HG02623 (cell line): ENCODE data around the gene PRKCB.
"Not testable (repeated sequence)": the region's sequence is repeated elsewhere in the genome, so short reads cannot be mapped to it uniquely, and the experiment has no call there.

Source experiments
- ATAC-seq: cut with Tn5 transposase; IDR thresholded peaks from one replicate; pipeline ENCODE4 v1.9.1; 2021; ENCODE audit warnings: moderate library complexity; ENCODE audit not compliant: unreplicated experiment

PRKCB gene

DNA sequence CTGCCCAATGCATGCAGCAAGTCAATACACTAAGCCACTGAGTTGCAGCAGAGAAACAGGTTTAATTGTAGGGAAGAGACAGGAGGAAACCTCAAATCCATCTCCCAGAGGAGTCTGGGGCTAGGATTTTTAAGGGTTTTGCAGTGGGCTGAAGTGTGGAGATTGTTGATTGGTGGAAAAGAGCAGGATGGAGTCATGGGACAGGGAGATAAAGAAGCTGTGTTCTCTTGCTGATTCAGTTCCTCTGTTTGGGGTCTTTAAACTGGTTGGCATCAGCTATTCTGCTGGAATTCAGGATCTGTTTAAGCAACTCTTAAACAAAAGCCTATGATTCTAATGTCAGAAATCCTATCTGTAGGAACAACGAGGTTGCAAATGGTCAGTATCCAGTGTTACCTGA, 239.5 kb downstream of the PRKCB start:
- ATAC-seq = no peak

DNA sequence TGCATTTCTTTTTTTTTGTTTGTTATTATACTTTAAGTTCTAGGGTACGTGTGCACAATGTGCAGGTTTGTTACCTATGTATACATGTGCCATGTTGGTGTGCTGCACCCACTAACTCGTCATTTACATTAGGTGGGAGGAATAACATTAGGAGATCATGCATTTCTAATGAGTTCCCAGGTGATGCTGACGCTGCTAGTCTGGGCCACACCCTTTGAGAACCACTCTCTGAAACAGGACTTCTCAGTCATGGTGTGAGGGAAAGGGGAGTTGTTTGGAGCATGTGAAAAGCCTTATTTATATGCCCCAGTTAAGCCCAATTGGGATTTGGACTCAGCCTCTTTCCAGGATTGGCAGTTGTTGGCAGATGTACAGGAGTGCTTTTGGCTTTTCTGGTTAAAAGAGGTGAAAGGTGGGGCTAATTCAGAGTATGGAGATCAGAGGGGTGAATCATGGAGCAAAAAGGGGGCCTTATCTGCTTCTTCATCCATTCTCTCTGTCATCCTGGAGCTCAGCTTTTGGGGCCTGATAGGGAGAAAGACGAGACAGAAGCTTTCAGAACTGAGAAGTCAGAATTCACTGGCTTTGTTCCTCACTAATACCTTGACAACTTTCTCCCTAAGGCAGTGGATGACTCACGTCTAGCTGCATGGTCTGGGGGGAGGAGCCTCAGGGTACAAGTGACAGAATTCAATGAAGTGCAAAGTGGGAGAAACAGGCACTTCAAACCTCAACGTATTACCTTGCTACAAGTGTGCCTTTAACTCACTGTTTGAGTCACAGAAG, 240.3 kb downstream of the PRKCB start:
- no peak for ATAC-seq

DNA sequence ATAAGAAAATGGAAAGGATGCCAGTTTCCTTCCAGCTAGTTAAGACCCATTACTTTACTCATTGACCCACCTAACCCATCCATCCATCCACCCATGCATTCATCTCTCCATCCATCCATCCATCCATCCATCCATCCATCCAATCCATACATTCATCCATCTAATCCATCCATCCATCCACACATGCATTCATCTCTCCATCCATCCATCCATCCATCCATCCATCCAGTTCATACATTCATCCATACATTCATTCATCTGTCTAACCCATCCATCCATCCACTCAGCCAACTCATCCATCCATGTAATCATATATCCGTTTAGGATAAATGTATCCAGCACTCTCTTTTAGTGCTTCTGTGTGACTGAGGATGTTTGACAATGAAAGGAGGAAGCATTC, 241.5 kb downstream of the PRKCB start:
- no peak for ATAC-seq

DNA sequence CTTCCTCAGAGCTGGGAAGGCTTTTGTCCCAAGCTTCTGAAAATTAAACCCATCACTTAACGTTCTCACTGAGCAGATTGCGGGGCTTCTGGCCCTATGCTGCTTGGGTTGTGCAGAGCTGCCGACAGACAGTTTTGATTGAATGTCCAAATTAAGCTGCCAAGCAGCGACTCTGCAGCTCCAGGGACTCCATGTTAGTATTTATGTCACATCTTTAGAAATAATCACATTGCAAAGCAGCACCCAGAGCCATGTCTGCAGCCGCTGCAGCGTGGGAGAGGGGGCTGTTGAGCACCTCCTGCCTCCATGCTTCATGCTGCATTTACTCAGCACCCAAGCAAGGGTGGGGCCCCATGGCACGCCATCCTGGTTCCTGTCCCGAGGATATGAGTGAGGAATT, 242.2 kb downstream of the PRKCB start:
- ATAC-seq = no peak

DNA sequence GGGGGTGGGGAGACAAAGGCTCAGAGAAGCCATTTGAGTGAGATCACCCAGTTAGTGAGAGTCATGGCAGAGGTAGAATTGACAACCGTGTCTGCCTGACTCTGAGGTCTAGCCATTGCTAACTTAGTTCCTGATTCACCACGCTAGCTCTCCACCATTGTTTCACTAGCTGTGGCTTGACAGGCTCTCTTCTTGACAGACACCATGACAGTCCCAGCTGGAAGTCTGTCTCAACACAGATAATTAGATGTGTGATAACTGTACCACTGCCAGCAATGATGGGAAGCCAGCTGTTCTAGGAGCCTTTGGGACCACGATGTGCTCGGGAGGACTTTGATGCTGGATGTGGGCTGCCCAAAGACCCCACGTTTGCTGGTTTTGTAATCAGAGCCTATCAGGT, 249.9 kb downstream of the PRKCB start:
- no peak for ATAC-seq

DNA sequence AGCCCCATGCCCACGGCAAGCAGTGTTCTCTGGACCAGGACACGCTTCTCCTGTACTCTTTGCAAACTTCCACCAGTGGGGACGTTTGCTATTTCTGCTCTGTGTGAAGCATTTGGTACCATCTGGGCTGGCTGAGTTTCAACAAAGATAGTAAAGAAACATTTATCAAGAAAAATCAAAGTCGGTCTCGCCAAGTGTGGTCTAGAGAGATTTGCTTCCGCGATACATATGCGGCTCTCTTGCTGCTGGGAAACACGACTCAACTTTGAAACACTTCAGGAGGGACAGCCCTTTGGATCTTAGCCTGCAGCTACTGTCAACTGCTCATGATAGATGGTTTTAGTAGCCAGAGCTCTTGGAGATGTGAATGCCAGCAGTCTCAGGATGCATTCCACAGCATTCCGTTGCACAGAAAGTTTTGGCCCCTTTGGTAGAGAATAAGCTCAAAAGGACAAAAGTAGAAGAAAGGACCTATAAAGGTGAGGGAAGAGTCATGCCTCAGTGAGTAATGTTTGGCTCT, 252.2 kb downstream of the PRKCB start:
- no peak for ATAC-seq

DNA sequence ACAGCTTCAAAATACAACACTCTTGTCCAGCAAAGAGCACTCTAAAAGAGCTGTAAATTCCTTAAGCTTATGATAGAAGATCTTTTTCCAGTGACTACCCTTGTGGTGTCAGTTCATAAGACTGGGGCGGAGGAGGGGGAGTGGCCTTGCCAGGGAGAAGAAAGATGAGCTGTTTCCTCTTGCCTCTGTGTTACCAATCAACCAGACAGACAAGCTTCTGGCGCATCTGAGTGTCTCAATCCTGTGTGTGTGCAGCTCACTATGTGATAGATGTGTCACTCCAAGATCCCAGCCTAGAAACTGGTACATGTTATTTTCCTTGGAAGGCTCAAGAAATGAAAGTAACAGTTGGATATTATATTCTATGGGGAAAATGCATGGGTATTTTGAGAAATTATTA, 253.0 kb downstream of the PRKCB start:
- no peak for ATAC-seq

DNA sequence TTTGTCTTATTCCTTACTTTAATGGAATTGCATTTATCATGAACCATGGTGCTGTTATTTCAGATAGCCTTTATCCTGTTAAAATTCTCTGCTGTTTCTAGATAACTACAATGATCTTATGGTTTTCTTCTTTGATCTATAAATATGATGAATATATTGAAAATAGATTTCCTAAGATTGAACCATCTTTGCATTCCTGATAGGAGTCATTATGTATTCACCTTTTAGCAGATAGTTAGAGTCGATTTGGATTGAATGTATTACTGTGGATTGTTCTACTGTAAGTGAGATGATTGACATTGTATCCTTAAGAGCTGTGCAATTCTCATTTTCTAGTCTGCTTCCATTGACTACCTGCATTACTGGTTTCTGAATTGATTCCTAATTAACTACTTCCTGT, 255.3 kb downstream of the PRKCB start:
- ATAC-seq = no peak

DNA sequence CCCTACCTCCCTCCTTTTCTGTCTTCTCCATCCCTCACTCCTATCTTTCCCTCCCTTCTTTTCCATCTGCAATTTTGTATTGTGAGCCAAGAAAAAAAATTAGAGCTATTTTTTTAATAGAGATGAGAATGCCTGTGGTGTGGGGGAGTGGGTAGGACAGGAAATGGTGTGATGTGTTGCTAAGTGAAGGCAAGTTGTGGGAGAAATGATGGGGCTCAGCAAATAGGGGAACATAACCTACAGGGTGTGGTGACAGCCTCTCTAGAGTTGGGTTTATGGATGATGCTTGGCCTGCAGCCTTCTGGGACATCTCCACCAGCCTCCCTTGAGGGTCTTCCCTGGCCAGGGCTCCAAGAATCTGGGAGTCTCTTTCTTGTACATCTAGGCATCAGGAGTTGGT, 257.3 kb downstream of the PRKCB start:
- ATAC-seq = no peak

DNA sequence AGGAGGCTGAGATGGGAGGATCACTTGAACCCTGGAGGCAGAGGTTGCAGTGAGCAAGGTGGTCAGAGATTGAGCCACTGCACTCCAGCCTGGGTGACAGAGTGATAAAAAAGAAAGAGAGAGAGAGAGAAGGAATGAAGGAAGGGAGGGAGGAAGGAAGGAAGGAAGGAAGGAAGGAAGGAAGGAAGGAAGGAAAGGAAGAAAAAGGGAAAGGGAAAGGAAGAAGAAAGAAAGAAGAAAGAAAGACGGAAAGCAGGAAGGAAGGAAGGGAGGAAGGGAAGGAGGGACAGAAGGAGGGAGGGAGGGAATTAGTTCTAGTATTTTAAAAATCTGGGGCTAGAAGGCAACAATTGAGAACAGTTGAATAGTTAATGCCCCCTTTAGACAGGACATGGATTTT, 258.9 kb downstream of the PRKCB start:
- ATAC-seq = no peak

DNA sequence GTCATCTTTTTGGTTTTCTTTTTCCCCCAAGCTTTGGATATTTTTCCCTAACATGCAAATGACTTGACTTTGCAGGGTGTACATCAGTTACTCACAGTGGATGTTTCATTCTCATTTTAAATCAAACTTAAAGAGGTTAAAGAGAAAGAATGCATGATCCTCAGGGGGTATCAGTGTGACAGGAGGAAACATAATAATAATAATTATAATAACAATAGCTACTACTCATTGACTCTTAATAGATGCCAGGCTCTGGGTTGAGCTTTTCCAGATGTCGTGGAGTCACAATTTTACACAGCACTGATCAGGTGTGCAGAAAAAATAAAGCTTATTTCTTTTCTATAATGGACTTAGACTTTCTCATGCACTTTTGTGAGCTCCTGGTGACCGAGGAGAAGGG, 263.1 kb downstream of the PRKCB start:
- no peak for ATAC-seq

DNA sequence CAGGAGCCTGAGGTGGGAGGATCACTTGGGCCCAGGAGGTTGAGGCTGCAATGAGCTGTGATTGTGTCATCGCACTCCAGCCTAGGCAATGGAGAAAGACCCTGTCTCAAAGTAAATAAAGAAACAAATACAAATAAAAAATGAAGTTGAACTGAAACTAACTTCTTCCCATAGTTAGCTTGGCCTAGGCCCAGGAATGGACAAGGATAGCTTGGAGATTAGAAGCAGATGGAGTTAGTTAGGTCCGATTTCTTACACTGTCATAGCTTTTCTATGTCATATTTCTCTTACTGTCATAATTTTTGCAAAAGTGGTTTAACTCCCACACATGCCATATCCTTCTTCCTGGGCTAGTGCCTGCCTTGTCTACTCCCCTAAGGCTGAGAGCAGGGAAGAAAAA, 265.6 kb downstream of the PRKCB start:
- no peak for ATAC-seq

DNA sequence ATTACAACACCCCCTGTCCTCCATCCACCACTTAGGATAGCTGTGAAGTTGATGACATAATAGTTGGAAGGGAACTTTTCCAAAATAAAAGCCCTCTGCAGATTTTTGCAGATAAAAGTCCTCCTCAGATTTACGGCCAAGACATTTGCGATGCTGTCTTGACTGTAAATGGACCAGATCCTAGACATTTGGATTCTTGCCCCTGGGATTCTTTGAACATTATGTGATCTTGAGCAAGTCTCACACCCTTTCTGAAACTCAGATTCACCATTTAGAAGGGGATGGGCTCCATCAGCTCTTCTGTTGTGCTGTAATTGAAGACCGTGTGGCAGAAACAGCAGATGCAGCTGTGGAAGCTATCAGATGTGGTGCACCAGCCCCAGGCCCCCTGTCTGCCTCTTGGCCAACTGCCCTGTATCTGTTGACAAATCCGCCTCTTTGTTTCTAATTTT, 266.5 kb downstream of the PRKCB start:
- ATAC-seq = no peak

DNA sequence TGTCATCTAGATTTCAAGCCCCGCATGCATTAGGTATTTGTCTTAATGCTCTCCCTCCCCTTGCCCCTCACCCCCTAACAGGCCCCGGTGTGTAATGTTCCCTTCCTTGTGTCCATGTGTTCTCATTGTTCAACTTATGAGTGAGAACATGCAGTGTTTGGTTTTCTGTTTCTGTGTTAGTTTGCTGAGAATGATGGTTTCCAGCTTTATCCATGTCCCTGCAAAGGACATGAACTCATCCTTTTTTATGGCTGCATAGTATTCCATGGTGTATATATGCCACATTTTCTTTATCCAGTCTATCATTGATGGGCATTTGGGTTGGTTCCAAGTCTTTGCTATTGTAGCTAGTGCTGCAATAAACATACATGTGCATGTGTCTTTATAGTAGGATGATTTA, 269.7 kb downstream of the PRKCB start:
- ATAC-seq = not testable (repeated sequence)

DNA sequence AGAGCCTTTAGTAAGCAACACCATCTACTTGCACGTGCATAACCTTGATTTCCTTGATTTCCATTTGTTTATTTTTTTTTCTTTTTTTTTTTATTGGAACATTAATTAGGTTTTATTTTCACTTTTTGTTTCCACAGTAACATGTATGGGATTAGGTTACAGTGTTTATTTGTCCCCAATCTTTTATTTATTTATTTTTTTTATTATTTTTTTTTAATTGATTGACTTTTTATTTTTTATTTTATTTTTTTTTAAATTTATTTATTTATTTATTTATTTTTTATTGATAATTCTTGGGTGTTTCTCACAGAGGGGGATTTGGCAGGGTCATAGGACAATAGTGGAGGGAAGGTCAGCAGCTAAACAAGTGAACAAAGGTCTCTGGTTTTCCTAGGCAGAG, 272.3 kb downstream of the PRKCB start:
- not testable (repeated sequence) for ATAC-seq

DNA sequence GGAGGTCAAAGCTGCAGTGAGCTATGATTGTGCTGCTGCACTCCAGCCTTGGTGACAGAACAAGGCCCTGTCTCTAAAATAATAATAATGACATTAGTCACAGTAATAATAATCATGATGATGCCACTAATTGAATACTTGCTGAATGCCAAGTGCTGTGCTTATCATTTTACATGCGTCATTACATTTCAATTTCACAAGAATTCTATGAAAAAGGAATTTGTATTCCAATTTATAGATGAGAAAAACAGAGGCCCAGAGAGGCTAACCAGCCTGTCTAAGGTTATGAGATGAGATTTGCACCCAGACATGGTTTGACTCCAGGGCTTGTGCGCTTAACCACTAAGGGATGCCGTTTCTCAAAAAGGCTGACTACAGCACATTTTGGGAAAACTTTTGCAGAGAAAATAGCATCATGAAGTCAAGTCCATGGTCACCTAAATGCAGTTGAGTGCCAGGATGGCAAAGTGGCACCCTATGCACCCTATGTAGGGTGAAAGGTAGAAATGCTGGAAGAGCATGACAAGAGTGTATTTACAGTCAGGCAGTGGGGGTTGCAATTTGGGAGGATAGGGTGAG, 276.0 kb downstream of the PRKCB start:
- ATAC-seq = no peak

DNA sequence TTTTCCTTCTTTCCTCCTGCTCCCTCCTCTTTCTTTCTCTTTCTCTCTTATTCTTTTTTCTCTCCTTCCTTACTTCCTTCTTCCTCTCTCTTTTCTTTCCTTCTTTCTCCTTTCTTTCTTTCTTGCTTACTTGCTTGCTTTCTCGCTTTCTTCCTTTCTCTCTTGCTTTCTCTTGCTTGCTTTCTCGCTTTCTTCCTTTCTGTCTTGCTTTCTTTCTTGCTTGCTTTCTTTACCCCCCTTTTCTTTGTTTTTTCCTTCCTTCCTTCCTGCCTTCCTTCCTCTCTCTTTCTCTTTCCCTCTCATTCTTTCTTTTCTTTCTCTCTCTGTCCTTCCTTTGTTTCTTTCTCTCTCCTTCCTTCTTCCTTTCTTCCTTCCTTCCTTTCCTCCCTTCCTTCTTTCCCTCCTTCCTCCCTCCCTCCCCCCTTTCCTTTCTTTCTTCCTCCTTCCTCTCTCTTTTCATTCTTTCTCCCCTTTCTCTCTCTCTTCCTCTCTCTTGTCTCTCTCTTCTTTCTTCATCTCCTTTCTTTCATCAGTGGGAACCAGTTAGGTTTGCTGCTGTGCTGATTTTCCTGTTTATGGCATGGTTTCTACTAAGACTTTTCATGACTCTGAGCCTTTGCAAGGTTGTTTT, 277.4 kb downstream of the PRKCB start:
- ATAC-seq = no peak

DNA sequence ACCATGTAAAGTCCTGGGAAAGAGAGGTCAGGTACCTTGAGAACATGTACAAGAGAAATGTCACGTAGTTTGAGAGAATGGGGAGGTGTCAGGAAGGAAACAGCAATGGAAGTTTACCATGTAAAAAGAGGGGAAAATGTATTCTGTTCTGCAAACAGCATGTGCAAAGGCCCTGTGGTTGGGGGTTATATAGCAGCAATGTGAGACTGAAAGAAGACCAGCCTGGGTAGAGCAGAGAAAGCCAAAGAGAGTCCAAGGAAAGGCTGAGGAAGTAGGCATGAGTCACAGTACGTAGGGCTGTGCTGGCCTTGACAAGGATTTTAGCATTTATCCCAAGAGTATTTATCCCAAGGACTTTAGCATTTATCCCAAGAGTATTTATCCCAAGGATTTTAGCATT, 279.1 kb downstream of the PRKCB start:
- no peak for ATAC-seq

DNA sequence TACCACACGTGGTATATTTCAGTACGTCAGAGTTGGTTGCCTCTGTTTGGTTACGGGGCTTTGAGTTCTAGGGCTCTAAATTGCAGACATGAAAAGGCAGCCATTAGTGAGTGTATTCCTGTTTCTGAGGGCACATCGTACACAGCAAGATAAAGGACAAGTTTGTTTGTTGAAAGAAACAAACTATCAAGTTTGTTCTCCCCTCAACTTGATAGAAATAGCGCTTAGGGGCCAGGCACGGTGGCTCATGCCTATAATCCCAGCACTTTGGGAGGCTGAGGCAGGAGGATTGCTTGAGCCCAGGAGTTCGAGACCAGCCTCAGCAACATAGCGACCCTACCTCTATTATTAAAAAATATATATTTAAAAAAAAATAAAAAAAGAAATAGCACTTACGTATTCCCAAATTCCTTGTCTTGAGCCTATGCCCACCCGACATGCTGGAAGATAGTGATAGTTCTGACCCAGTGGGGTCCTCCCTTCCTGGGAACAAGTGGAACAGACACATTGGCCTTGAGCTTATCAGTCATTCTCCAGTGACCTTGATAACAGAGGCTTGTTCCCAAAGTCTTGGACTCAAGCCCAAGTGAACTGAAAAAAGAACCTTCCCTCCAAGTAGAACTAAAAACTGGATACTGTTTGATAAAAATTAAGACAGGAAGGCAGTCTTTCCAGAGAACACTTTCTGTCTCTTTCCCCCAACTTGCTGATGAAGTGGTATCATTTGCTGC, 280.4 kb downstream of the PRKCB start:
- no peak for ATAC-seq

DNA sequence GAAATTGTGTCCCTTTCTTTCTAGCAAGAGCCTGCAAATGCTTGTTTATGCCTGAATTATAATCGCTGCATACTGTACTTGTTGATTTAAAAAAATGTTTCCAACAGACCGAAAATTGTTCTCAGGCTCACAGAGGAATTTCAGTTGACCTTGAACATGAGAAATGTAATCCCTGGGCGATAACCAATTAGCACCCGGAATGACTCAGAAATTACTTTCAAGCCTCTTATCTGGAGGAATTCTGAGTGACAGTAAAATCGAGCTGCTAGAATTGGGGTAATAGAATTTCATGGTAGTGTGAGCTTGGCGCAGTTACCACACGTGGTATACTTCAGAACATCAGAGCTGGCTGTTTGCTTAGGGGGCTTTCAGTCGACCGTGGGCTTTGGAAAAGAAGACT, 281.2 kb downstream of the PRKCB start:
- ATAC-seq = no peak

DNA sequence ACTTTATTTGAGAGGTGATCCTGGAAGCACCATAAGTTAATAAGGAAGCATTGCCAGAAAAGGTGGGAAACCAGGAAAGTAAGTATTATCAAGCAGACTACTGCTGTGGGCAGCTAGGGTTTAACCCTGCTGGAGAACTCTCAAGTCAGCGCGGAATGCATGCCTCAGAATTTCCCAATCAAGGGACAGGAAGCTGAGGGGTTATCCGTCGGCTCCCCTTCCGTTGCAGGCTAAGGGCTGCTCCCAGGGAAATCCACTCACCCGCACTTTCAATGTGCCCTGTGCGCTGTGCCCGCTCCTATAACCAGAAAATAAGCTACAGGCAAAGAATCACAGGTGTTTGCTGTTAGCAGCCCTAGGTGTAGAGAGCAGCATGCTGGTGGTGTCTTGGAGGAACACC, 281.9 kb downstream of the PRKCB start:
- ATAC-seq = no peak
